Measurements from ENCODE around the gene ERC2.

Gene ERC2

DNA sequence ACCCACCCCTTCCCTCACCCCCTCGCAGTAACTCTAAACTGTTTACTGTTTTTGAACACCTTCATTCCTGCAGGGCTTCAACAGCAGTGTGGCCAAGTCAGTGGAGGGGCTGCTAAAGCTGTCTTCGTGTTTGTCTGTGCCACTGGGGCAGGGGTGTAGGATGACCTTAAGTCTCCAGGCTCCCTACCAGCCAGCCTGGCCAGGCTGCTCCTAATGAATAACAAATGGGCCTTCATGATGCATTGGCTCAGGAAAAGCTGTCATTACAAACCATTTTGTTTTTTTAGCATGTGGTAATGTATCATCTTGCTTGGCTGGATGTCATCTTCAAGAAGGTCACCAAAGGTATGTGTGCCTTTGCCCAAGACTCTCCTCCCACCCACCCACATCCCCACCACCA lies 609.0 kb downstream of the ERC2 start:
- no peak for TF ChIP-seq FOXM1 (IDR thresholded peaks at IDR 0.05; ENCODE audit: borderline replicate concordance, low read depth)
- TF ChIP-seq RAD21 (IDR thresholded peaks at IDR 0.05; ENCODE audit: low read depth), result no peak
- TF ChIP-seq, protein P1, sequence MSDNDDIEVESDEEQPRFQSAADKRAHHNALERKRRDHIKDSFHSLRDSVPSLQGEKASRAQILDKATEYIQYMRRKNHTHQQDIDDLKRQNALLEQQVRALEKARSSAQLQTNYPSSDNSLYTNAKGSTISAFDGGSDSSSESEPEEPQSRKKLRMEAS (IDR thresholded peaks at IDR 0.05), result no peak
- TF ChIP-seq, protein P2, sequence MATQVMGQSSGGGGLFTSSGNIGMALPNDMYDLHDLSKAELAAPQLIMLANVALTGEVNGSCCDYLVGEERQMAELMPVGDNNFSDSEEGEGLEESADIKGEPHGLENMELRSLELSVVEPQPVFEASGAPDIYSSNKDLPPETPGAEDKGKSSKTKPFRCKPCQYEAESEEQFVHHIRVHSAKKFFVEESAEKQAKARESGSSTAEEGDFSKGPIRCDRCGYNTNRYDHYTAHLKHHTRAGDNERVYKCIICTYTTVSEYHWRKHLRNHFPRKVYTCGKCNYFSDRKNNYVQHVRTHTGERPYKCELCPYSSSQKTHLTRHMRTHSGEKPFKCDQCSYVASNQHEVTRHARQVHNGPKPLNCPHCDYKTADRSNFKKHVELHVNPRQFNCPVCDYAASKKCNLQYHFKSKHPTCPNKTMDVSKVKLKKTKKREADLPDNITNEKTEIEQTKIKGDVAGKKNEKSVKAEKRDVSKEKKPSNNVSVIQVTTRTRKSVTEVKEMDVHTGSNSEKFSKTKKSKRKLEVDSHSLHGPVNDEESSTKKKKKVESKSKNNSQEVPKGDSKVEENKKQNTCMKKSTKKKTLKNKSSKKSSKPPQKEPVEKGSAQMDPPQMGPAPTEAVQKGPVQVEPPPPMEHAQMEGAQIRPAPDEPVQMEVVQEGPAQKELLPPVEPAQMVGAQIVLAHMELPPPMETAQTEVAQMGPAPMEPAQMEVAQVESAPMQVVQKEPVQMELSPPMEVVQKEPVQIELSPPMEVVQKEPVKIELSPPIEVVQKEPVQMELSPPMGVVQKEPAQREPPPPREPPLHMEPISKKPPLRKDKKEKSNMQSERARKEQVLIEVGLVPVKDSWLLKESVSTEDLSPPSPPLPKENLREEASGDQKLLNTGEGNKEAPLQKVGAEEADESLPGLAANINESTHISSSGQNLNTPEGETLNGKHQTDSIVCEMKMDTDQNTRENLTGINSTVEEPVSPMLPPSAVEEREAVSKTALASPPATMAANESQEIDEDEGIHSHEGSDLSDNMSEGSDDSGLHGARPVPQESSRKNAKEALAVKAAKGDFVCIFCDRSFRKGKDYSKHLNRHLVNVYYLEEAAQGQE (IDR thresholded peaks at IDR 0.05; ENCODE audit: low read depth), result no peak
- TF ChIP-seq TAF1 (IDR thresholded peaks at IDR 0.05; ENCODE audit: low read depth), result no peak
- no peak for TF ChIP-seq CEBPB (IDR thresholded peaks at IDR 0.05)
- TF ChIP-seq TCF12 (IDR thresholded peaks at IDR 0.05; ENCODE audit: low read depth), result no peak
- TF ChIP-seq EGR1 (IDR thresholded peaks at IDR 0.05), result no peak
- TF ChIP-seq, protein P3, sequence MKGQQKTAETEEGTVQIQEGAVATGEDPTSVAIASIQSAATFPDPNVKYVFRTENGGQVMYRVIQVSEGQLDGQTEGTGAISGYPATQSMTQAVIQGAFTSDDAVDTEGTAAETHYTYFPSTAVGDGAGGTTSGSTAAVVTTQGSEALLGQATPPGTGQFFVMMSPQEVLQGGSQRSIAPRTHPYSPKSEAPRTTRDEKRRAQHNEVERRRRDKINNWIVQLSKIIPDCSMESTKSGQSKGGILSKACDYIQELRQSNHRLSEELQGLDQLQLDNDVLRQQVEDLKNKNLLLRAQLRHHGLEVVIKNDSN (IDR thresholded peaks at IDR 0.05), result no peak
- TF ChIP-seq ZBTB7A (IDR thresholded peaks at IDR 0.05; ENCODE audit: low read depth), result no peak
- no peak for TF ChIP-seq EP300 (IDR thresholded peaks at IDR 0.05; ENCODE audit: borderline replicate concordance)
- no peak for TF ChIP-seq TEAD4 (IDR thresholded peaks at IDR 0.05)
- no peak for TF ChIP-seq YY1 (IDR thresholded peaks at IDR 0.05; ENCODE audit: low read depth)
- TF ChIP-seq NFIC (IDR thresholded peaks at IDR 0.05), result no peak
- TF ChIP-seq CREB1 (IDR thresholded peaks at IDR 0.05; ENCODE audit: low read depth), result no peak

DNA sequence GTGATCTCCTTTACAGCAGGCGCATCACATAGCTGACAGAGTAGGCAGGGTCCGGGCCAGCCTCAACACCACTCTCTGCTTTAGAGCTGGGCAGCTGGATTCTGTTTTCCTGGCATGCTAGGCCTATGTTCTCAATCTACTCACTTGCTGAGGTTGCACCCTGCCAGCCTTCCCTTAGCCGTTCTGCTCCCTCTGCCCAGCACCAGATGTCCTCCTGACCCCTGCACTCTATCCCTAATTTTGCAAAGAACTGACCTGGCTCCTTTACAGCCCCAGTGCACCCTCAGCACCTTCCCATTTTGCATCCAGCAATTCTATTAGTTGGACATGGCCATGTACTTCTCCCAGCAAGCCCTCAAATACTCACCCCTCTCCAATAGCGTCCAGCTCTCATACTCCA lies 609.5 kb downstream of the ERC2 start:
- TF ChIP-seq, protein P3 (IDR thresholded peaks at IDR 0.05), result no peak
- TF ChIP-seq, protein P1 (IDR thresholded peaks at IDR 0.05), result no peak
- no peak for TF ChIP-seq TCF12 (IDR thresholded peaks at IDR 0.05; ENCODE audit: low read depth)
- TF ChIP-seq CREB1 (IDR thresholded peaks at IDR 0.05; ENCODE audit: low read depth), result no peak
- TF ChIP-seq, protein P2 (IDR thresholded peaks at IDR 0.05; ENCODE audit: low read depth), result no peak
- TF ChIP-seq NFIC (IDR thresholded peaks at IDR 0.05), result no peak
- TF ChIP-seq EGR1 (IDR thresholded peaks at IDR 0.05), result no peak
- TF ChIP-seq RAD21 (IDR thresholded peaks at IDR 0.05; ENCODE audit: low read depth), result no peak

DNA sequence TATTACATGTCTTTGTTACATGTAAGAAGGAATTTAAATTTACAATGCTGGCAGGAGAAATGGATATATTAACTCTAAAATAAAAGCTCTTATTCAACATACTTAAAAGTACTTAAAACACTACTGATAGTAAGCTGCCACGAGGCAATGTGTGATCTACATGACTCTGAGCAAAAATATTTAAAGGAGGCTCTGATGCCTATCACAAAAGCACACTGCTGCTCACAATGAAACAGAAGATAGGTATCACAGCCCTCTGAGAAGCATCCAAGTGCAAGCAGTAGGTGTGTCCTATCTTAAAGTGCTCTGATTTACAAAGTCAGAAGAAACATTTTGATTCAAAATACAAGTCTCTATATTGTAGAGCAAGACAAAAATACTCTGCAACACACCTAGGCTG lies 610.0 kb downstream of the ERC2 start:
- no peak for TF ChIP-seq TCF12 (IDR thresholded peaks at IDR 0.05; ENCODE audit: low read depth)
- TF ChIP-seq RAD21 (IDR thresholded peaks at IDR 0.05; ENCODE audit: low read depth), result no peak

DNA sequence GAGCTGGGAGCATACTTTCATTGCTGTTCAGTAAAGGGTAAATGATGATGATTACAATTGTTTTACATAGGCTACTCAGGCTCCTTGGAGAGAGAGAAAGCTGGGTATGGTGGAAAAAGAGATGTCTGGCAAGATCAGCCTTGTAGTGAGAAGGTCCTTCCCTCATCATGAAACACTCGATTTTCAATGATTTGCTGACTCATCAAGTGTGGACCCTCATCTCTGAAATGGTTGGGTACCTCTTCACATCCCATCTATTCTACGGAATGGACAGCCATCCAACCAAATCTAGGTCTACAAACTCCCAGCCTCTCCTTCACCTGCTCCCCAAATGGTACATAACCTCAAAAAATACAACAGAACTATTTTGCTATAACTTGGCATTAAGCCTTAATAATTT lies 610.6 kb downstream of the ERC2 start:
- TF ChIP-seq TEAD4 (IDR thresholded peaks at IDR 0.05), result no peak
- TF ChIP-seq, protein P2 (IDR thresholded peaks at IDR 0.05; ENCODE audit: low read depth), result no peak
- TF ChIP-seq, protein P1 (IDR thresholded peaks at IDR 0.05), result no peak
- no peak for TF ChIP-seq CEBPB (IDR thresholded peaks at IDR 0.05)
- TF ChIP-seq TAF1 (IDR thresholded peaks at IDR 0.05; ENCODE audit: low read depth), result no peak
- no peak for TF ChIP-seq TCF12 (IDR thresholded peaks at IDR 0.05; ENCODE audit: low read depth)
- TF ChIP-seq, protein P3 (IDR thresholded peaks at IDR 0.05), result no peak
- TF ChIP-seq ZBTB7A (IDR thresholded peaks at IDR 0.05; ENCODE audit: low read depth), result no peak
- no peak for TF ChIP-seq EP300 (IDR thresholded peaks at IDR 0.05; ENCODE audit: borderline replicate concordance)
- TF ChIP-seq RAD21 (IDR thresholded peaks at IDR 0.05; ENCODE audit: low read depth), result no peak

Measured in Ishikawa (cell line).